ENCODE data around the gene MAP2K6. TPM values are rescaled to one million over a fixed set of nuclear protein-coding genes. Genes with fewer than 3 reads are reported as not detected.
"Not testable (repeated sequence)": the region's sequence is repeated elsewhere in the genome, so short reads cannot be mapped to it uniquely, and the experiment has no call there.

MAP2K6 gene
- polyA plus RNA-seq, 3 donors: 22.6 to 25.4 (median 23.8) TPM

DNA sequence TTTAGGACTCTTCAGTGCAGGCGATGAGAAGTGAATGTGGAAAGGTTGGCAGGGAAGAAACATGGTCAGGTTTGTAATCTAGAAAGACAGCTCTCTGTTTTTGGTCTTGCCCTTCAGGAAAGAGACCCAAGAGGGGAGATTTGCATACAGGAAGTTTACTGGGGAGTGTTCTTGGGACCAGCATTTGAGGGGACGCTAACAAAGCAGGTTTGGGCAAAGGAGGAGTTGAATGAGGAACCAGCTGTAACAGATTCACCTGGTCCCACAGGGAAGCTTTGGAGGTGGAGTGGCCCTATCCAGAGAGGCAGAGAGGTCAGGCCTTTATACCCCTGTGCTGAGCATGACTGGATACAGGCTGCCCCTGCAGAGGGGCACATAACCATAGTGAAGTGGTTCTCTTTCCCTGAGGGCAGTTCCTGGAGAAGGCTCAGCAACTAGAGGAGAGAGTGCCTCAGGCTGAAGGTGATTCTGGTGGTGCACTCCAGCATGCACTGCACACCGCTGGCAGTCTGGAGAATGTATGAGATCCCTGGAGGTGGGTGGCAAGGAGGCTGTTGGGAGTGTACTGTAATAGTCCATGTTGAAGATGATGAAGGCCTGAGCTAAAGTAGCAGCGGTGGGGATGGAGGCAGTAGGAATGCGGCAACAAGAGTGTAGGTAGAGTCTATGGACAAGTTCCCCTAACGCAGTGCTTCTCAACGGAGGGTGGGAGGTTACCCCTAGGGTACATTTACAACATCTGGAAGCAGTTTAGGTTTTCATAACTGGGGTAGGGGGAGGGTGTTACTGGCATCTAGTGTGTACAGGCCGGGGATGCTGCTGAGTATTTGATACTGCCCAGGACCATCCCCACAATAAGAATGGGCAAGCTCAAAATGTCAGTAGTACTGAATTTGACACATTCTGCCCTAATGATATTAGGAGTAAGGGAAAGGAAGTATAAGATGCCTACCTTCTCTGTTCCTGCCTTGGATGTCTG, 37.2 kb downstream of the MAP2K6 start:
- DNase-seq (ENCODE audit: low read depth in 3 of 3, low spot score in 2 of 3): no peak

GRCh38 chr17:69452664-69453260, 38.3 kb downstream of the MAP2K6 start:
- no peak for DNase-seq (ENCODE audit: low read depth in 3 of 3, low spot score in 2 of 3)

DNA sequence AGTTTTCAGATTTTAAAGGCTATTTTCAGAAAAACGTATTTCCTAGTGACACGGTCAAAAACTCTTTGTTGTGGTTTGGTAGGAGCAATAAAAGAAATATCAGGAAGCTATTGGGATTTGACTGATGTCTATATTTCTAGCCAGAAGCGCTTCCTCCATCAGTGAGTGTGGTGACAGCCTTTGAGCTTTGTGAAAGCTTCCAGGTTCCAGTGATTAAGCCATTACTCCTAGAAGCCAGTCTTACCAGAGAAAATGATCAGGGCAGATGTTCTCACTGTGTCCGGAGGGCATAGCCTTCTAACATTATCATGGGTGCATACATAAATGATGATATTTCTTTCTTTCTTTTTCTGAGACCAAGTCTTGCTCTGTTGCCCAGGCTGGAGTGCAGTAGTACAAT, 39.6 kb downstream of the MAP2K6 start:
- DNase-seq (ENCODE audit: low read depth in 3 of 3, low spot score in 2 of 3): no peak

DNA sequence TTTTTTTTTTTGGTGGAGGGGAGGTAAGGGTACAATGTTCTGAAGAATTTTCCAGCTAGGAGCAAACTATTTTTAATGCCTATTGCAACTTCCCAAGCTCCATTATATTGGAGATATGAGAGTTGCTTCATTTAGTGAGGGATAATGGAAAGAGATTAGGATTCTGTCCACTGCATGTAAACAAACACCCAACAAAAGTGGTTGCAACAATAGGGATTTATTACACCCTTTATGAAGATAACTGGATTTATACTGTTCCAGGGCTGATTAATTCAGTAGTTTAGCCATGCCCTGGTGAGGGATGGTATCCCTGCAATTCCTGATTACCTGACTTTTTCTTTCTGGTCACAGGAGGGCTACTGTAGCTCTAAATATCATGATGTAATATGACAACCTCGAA, 40.5 kb downstream of the MAP2K6 start:
- DNase-seq (ENCODE audit: low read depth in 3 of 3, low spot score in 2 of 3): no peak

DNA sequence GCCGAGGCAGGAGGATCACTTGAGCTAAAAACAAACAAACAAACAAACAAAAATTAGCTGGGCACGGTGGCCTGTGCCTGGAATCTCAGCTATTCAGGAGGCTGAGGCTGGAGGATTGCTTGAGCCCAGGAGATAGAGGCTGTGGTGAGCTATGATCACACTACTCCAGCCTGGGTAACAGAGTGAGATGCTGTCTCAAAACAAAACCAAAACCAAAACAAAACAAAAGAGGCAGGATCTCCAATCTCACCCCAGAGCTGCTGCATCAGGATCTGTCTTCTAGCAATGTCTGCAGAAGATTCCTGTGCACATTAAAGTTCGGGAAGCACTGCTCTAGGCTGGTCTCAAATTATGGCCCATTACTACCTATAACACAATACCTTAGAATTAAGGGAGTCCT, 43.1 kb downstream of the MAP2K6 start:
- no peak for DNase-seq (ENCODE audit: low read depth in 3 of 3, low spot score in 2 of 3)

GRCh38 chr17:69460963-69461922, 46.7 kb downstream of the MAP2K6 start:
- DNase-seq (ENCODE audit: low read depth in 3 of 3, low spot score in 2 of 3): no peak

DNA sequence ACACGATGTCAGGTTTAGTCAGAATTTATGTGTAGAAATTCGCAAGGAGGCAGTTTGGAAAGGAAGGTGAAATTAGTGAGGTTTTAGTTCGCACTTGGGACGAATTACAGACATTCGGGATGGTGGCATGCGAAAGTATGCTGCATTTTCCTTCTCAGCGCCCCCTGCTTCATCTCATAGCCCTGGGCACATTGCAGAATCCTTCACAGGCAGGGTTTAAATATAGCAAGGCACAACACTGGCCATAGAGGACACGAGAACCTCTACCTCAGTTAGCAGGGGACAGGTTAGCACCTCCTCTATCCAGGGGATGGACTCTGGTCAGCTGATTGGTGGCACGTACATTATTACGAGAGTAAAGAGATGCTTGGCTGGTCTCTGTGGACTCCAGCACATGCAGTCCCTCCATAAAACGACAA, 47.5 kb downstream of the MAP2K6 start:
- DNase-seq (ENCODE audit: low read depth in 3 of 3, low spot score in 2 of 3): no peak

DNA sequence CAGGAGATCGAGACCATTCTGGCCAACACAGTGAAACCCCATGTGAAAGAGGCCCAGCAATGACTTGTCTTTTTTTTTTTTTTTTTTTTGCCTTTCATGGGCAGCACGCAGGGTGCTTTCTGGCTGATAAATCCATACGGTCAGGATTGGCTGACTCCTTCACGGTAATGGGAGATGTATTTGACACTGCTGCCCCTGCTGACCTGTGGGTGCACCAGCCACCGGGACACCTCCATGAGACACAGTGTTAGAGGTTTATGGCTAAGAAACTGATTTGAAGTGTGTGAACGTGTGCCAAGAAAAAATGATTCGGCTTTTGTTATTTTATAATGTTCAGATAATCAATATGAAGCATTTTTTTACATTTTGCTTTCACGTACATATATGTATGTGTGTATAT, 48.4 kb downstream of the MAP2K6 start:
- DNase-seq (ENCODE audit: low read depth in 3 of 3, low spot score in 2 of 3): no peak

- no peak for DNase-seq (ENCODE audit: low read depth in 3 of 3, low spot score in 2 of 3)
Observed at GRCh38 chr17:69466451-69466850, 52.0 kb downstream of the MAP2K6 start.

GRCh38 chr17:69466905-69467667, 52.6 kb downstream of the MAP2K6 start:
- DNase-seq (ENCODE audit: low read depth in 3 of 3, low spot score in 2 of 3): no peak

DNA sequence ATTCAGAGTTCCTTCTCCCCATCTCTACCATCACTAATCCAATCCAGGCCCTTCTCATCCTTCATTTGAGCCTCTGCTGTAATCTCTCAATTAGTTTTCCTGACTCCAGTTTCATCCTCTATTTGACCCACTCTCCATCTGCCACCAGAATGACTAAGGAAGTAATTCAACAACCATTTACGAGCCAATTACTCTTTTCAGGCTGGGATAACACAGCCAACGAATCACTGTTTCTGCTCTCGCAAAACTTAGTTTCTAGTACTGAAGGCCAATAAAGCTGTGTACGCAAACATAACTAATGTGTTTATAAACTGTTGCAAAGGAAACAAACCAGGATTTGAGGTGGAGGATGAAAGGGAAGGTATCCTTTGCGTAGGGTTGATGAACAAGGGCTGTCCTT, 53.7 kb downstream of the MAP2K6 start:
- DNase-seq (ENCODE audit: low read depth in 3 of 3, low spot score in 2 of 3): no peak

GRCh38 chr17:69470702-69471101, 56.2 kb downstream of the MAP2K6 start:
- no peak for DNase-seq (ENCODE audit: low read depth in 3 of 3, low spot score in 2 of 3)

- DNase-seq (ENCODE audit: low read depth in 3 of 3, low spot score in 2 of 3): no peak
Observed at GRCh38 chr17:69471406-69471805, 56.9 kb downstream of the MAP2K6 start.

GRCh38 chr17:69473841-69474831, 59.6 kb downstream of the MAP2K6 start:
- DNase-seq (ENCODE audit: low read depth in 3 of 3, low spot score in 2 of 3): no peak

DNA sequence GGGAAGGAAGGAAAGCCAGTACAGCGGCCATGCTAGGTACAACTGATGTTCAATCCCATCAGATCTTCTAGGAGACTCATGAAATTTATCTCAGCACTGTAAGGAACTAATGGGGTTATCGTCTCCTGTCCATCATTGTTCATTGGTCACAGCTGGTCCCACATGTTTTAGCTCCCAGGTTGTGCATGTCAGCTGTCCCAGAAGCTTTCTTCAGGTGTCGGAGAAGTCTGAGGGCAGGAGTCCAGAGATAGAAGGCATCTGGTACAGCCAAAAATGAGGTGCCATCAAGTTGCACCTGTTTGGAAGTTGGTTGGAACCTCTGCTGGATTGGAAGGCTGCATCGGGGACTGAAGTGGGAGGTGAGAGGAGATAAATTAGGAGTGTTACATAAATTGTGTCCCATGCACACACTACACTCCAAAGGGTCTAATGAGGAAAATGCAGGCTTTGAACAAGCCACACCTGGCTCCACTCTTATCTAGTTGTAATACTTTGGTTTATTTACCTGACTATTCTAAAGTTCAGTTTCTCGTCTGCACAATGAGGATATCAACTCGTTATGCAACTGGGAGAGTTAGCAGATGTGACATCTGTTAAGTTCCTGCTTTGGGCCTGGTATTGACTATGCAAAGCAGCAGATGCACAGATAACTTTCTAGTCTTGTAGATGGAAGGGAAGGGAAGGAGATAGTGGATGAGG, 62.9 kb downstream of the MAP2K6 start:
- DNase-seq (ENCODE audit: low read depth in 3 of 3, low spot score in 2 of 3): no peak

- DNase-seq (ENCODE audit: low read depth in 3 of 3, low spot score in 2 of 3): no peak
Observed at GRCh38 chr17:69477903-69478266, 63.4 kb downstream of the MAP2K6 start.

- DNase-seq (ENCODE audit: low read depth in 3 of 3, low spot score in 2 of 3): no peak
Observed at GRCh38 chr17:69478916-69479315, 64.4 kb downstream of the MAP2K6 start.

DNA sequence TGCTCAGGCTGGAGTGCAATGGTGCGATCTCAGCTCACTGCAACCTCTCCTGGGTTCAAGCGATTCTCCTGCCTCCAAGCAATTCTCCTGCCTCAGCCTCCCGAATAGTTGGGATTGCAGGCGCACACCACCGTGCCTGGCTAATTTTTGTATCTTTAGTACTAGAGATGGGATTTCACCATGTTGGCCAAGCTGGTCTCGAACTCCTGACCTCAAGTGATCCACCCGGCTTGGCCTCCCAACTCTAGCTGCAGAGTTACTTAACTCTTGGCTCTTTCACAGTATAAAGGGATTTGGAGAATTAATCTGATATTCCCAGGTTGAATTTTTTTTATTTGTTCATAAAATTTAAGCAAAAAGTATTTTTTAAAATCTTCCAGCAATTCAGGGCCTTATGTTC, 65.3 kb downstream of the MAP2K6 start:
- DNase-seq (ENCODE audit: low read depth in 3 of 3, low spot score in 2 of 3): not testable (repeated sequence)

Data from right renal cortex interstitium (tissue), 3 donors.